Trophoblast cell (in vitro differentiated cells and primary cell): ENCODE data around the gene NEUROD2.
A peak's percentile ranks its signal among the peaks of the same experiment; 100 is the strongest.

Source experiments
- DNase-seq, 2 donors: peaks; one replicate each; pipeline ENCODE4 v3.0.0-alpha.2; 2016
- H2AFZ ChIP-seq: 2 replicates; pipeline ENCODE4 v1.6.1; 2013; ENCODE audit warnings: low read length, moderate library complexity, mild to moderate bottlenecking; ENCODE audit not compliant: insufficient read depth, poor library complexity
- H2AK5ac ChIP-seq: 2 replicates; pipeline ENCODE4 v1.6.1; 2013; ENCODE audit warnings: mild to moderate bottlenecking, low read length
- H2BK120ac ChIP-seq: 2 replicates; pipeline ENCODE4 v1.6.1; 2013; ENCODE audit warnings: low read length, mild to moderate bottlenecking, moderate library complexity; ENCODE audit not compliant: insufficient read depth, poor library complexity
- H2BK12ac ChIP-seq: 2 replicates; pipeline ENCODE4 v1.6.1; 2013; ENCODE audit warnings: mild to moderate bottlenecking, low read length, moderate library complexity
- H2BK5ac ChIP-seq: 2 replicates; pipeline ENCODE4 v1.6.1; 2013; ENCODE audit warnings: low read length, low read depth, moderate library complexity, mild to moderate bottlenecking; ENCODE audit not compliant: poor library complexity
- H3K14ac ChIP-seq: 2 replicates; pipeline ENCODE4 v1.6.1; 2013; ENCODE audit warnings: mild to moderate bottlenecking, low read length
- H3K18ac ChIP-seq: 2 replicates; pipeline ENCODE4 v1.6.1; 2013; ENCODE audit warnings: mild to moderate bottlenecking, low read length
- H3K23ac ChIP-seq: 2 replicates; pipeline ENCODE4 v1.6.1; 2013; ENCODE audit warnings: low read length
- H3K27ac ChIP-seq: 2 replicates; pipeline ENCODE4 v1.5.1; 2013; ENCODE audit warnings: low read depth, mild to moderate bottlenecking, inconsistent platforms, low read length, moderate library complexity
- H3K27me3 ChIP-seq: 2 replicates; pipeline ENCODE4 v1.6.1; 2013; ENCODE audit warnings: inconsistent platforms, mild to moderate bottlenecking, low read length, moderate library complexity; ENCODE audit not compliant: insufficient read depth
- H3K36me3 ChIP-seq, 2 experiments: 1 replicate in 1 of 2; 2 replicates in 1 of 2; pipeline ENCODE4 v1.6.1; 2013; ENCODE audit warnings: low read length in 2 of 2, mild to moderate bottlenecking in 2 of 2, moderate library complexity in 1 of 2; ENCODE audit not compliant: insufficient read depth in 2 of 2, control insufficient read depth in 1 of 2
- H3K4ac ChIP-seq: 2 replicates; pipeline ENCODE4 v1.6.1; 2013; ENCODE audit warnings: low read depth, mild to moderate bottlenecking, low read length, moderate library complexity
- H3K4me1 ChIP-seq, 2 experiments: 1 replicate in 1 of 2; 2 replicates in 1 of 2; pipeline ENCODE4 v1.6.1; 2013; ENCODE audit warnings: low read length in 2 of 2, mild to moderate bottlenecking in 2 of 2, moderate library complexity in 1 of 2; ENCODE audit not compliant: insufficient read depth in 2 of 2, control insufficient read depth in 1 of 2
- H3K4me2 ChIP-seq: 2 replicates; pipeline ENCODE4 v1.6.1; 2013; ENCODE audit warnings: inconsistent platforms, mild to moderate bottlenecking, low read length, moderate library complexity
- H3K4me3 ChIP-seq: 2 replicates; pipeline ENCODE4 v1.5.1; 2013; ENCODE audit warnings: mild to moderate bottlenecking, low read depth, low read length, inconsistent platforms
- H3K79me1 ChIP-seq: one replicate; pipeline ENCODE4 v1.6.1; 2013; ENCODE audit warnings: low read length
- H3K79me2 ChIP-seq: 2 replicates; pipeline ENCODE4 v1.6.1; 2013; ENCODE audit warnings: low read length, mild to moderate bottlenecking; ENCODE audit not compliant: control insufficient read depth, insufficient read depth, poor library complexity
- H3K9ac ChIP-seq: 2 replicates; pipeline ENCODE4 v1.6.1; 2013; ENCODE audit warnings: mild to moderate bottlenecking, low read length
- H3K9me3 ChIP-seq: 2 replicates; pipeline ENCODE4 v1.6.1; 2013; ENCODE audit warnings: low read depth, mild to moderate bottlenecking, control low read depth, inconsistent platforms, low read length; ENCODE audit not compliant: insufficient read depth
- H4K12ac ChIP-seq: 2 replicates; pipeline ENCODE4 v1.6.1; 2013; ENCODE audit warnings: low read depth, mild to moderate bottlenecking, low read length, moderate library complexity
- H4K8ac ChIP-seq: 2 replicates; pipeline ENCODE4 v1.6.1; 2013; ENCODE audit warnings: low read depth, mild to moderate bottlenecking, low read length, moderate library complexity
- H4K91ac ChIP-seq: one replicate; pipeline ENCODE4 v1.6.1; 2013; ENCODE audit warnings: low read depth, mild to moderate bottlenecking, low read length, moderate library complexity
- WGBS: extraction: QIAGEN DNeasy Blood & Tissue Kit; methylation state at CpG from one replicate; pipeline ENCODE4 v1.1.7; 2013; ENCODE audit warnings: missing lambda C conversion rate; ENCODE audit not compliant: insufficient read length, insufficient coverage; ENCODE audit errors: extremely low coverage; 5-methylcytosine and 5-hydroxymethylcytosine counted together

Gene NEUROD2

DNA sequence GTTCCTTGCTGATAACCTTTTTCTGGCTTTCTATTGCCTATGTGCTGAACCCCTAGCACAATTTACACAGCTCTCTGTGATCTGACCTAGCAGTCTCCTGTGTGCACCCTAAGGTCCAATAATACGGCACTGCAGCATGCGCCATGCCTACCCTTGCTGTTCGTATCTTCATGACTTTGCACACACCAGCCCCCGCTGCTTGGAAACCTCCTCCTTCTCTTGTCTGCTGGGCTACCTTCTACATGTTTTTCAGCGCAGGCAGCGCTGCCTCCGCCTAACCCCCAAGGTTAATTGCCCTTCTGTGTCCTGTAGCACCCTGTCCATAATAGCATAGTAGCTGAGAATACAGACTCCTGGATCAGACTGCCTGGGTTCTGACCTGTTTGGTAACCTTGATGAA is 30.6 kb upstream of the NEUROD2 start:
- WGBS, result no CpG with 5 or more reads among the region's 7 CpGs
- H3K9me3 ChIP-seq, result no peaks in the 10 kb centered on the region
- no peak overlapping the region for H3K4ac ChIP-seq

GRCh38 chr17:39636927-39637736 is 29.4 kb upstream of the NEUROD2 start, which contains the start of gene STARD3:
Gene STARD3, plus strand, starts transcription at chr17:39637144. Its CDS starts 16,388 bp downstream, at chr17:39653532.
- no peaks in the 10 kb centered on the region for H3K27me3 ChIP-seq
- DNase-seq, result peak; percentile 80 to 89
- peak within 1 kb of the TSS; percentile 91 for H3K4me3 ChIP-seq
- H2BK120ac ChIP-seq, result peak within 1 kb of the TSS; percentile 88
- peak within 1 kb of the TSS; percentile 87 for H3K14ac ChIP-seq
- no peak within 1 kb of the TSS for H2BK12ac ChIP-seq
- H3K4ac ChIP-seq, result peak within 1 kb of the TSS; percentile 80
- H2AK5ac ChIP-seq, result peak within 1 kb of the TSS; percentile 30
- WGBS, result no CpG with 5 or more reads among the region's 69 CpGs
- H3K9ac ChIP-seq, result peak within 1 kb of the TSS; percentile 62
- peaks cover 10 to 15% of the 10 kb centered on the region in 2 experiments for H3K4me1 ChIP-seq
- no peaks in the 10 kb centered on the region for H3K9me3 ChIP-seq
- peak within 1 kb of the TSS; percentile 95 for H4K8ac ChIP-seq
- H2BK5ac ChIP-seq, result peak within 1 kb of the TSS; percentile 63
- peak within 1 kb of the TSS; percentile 50 for H3K27ac ChIP-seq
- H3K36me3 ChIP-seq, result no peaks in the 10 kb centered on the region
- peak within 1 kb of the TSS; percentile 69 for H4K91ac ChIP-seq
- H3K23ac ChIP-seq, result no peak within 1 kb of the TSS
- peak within 1 kb of the TSS; percentile 73 for H3K4me2 ChIP-seq
- H2AFZ ChIP-seq, result peak within 1 kb of the TSS; percentile 94
- peaks cover 7% of the 10 kb centered on the region for H3K79me1 ChIP-seq
- peak within 1 kb of the TSS; percentile 96 for H3K18ac ChIP-seq
- H4K12ac ChIP-seq, result peak within 1 kb of the TSS; percentile 95
- H3K79me2 ChIP-seq, result peaks cover 4% of the 10 kb centered on the region

More for the DNA sequence above, 30.6 kb upstream of the NEUROD2 start:
- no peak for DNase-seq
- Histone ChIP-seq H3K4me1 (peaks cover 15 to 20% of the 10 kb centered on the region in 2 experiments), H3K79me1 (peaks cover 7% of the 10 kb centered on the region), H3K9ac (peak overlapping the region; percentile 8), H4K12ac (no peak overlapping the region), H3K36me3 (no peaks in the 10 kb centered on the region), H3K14ac (no peak overlapping the region), H3K18ac (no peak overlapping the region), H2BK5ac (no peak overlapping the region), H2AK5ac (no peak overlapping the region), H3K27me3 (no peaks in the 10 kb centered on the region), H2BK120ac (no peak overlapping the region), H4K8ac (no peak overlapping the region), H2AFZ (no peak overlapping the region), H3K4me3 (no peak overlapping the region), H4K91ac (no peak overlapping the region), H3K27ac (no peak overlapping the region), H3K79me2 (peaks cover 4% of the 10 kb centered on the region), H3K23ac (no peak overlapping the region), H2BK12ac (no peak overlapping the region), H3K4me2 (no peak overlapping the region)

DNA sequence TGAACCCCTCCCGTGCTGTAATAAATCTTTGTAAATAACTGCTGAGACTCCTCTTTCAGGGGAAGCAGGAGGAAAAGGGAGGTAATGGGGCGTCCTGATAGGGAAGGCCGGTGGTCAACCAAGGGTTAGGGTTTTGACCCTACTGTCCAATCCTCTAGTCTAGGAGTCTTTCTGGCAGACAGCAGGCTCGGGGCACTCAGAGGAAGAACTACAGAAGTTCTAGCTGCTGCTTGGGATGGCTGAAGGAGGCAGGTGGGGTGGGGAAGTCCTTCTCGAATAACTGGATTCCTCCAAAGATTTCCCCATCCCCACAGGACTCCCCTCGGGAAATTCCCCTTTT is 28.8 kb upstream of the NEUROD2 start:
- Histone ChIP-seq H4K91ac (peak overlapping the region; percentile 22), H3K27ac (no peak overlapping the region), H2BK5ac (no peak overlapping the region), H3K14ac (peak overlapping the region; percentile 56), H3K79me2 (peaks cover 4% of the 10 kb centered on the region), H3K4me3 (no peak overlapping the region), H4K12ac (peak overlapping the region; percentile 84), H2BK120ac (no peak overlapping the region), H3K36me3 (no peaks in the 10 kb centered on the region), H3K23ac (no peak overlapping the region), H4K8ac (peak overlapping the region; percentile 64), H2BK12ac (no peak overlapping the region), H3K79me1 (peaks cover 9% of the 10 kb centered on the region), H2AK5ac (peak overlapping the region; percentile 24), H3K9me3 (no peaks in the 10 kb centered on the region), H3K18ac (no peak overlapping the region), H2AFZ (peak overlapping the region; percentile 61), H3K4ac (no peak overlapping the region), H3K9ac (peak overlapping the region; percentile 3), H3K4me2 (peak overlapping the region; percentile 73), H3K27me3 (no peaks in the 10 kb centered on the region), H3K4me1 (peaks cover 13 to 18% of the 10 kb centered on the region in 2 experiments)
- no peak for DNase-seq
- no CpG with 5 or more reads among the region's 6 CpGs for WGBS

- Histone ChIP-seq H4K91ac (no peak overlapping the region), H3K4me2 (no peak overlapping the region), H2BK5ac (no peak overlapping the region), H2AK5ac (no peak overlapping the region), H3K4me1 (peaks cover 18 to 20% of the 10 kb centered on the region in 2 experiments), H3K23ac (no peak overlapping the region), H3K27ac (no peak overlapping the region), H3K79me2 (peaks cover 4% of the 10 kb centered on the region), H2BK12ac (no peak overlapping the region), H3K18ac (no peak overlapping the region), H4K8ac (no peak overlapping the region), H3K4me3 (no peak overlapping the region), H2AFZ (no peak overlapping the region), H3K79me1 (peaks cover 10% of the 10 kb centered on the region), H3K9ac (no peak overlapping the region), H3K27me3 (no peaks in the 10 kb centered on the region), H3K36me3 (no peaks in the 10 kb centered on the region), H3K14ac (no peak overlapping the region), H2BK120ac (no peak overlapping the region), H3K9me3 (no peaks in the 10 kb centered on the region), H3K4ac (no peak overlapping the region), H4K12ac (no peak overlapping the region)
- no CpG with 5 or more reads among the region's 8 CpGs for WGBS
- no peak for DNase-seq
Measured at GRCh38 chr17:39635614-39636176, 28.0 kb upstream of the NEUROD2 start.
